MM.1S (cell line): ENCODE measurements around the gene SMPD2.

Source experiments
- EZH2 ChIP-seq: fragments of 300-600 bp; sonication (generic); optimal IDR thresholded peaks from 2 replicates; pipeline ENCODE3; 2017; ENCODE audit warnings: low read depth, mild to moderate bottlenecking, antibody characterized with exemption, low read length, mixed read lengths
- EZH2phosphoT487 ChIP-seq: fragments of 300-600 bp; sonication (generic); IDR thresholded peaks from 2 replicates; pipeline ENCODE4 v1.6.1; 2018; ENCODE audit warnings: antibody characterized with exemption, low read length
- TF ChIP-seq, protein P1 (sequence below): fragments of 300-600 bp; sonication (generic); IDR thresholded peaks from 2 replicates; pipeline ENCODE4 v1.5.1; 2016; ENCODE audit warnings: antibody characterized with exemption, low read length, mixed read lengths

- TF ChIP-seq, protein P1, sequence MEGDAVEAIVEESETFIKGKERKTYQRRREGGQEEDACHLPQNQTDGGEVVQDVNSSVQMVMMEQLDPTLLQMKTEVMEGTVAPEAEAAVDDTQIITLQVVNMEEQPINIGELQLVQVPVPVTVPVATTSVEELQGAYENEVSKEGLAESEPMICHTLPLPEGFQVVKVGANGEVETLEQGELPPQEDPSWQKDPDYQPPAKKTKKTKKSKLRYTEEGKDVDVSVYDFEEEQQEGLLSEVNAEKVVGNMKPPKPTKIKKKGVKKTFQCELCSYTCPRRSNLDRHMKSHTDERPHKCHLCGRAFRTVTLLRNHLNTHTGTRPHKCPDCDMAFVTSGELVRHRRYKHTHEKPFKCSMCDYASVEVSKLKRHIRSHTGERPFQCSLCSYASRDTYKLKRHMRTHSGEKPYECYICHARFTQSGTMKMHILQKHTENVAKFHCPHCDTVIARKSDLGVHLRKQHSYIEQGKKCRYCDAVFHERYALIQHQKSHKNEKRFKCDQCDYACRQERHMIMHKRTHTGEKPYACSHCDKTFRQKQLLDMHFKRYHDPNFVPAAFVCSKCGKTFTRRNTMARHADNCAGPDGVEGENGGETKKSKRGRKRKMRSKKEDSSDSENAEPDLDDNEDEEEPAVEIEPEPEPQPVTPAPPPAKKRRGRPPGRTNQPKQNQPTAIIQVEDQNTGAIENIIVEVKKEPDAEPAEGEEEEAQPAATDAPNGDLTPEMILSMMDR = no peak
- TF ChIP-seq EZH2 = no peak
- TF ChIP-seq EZH2phosphoT487 = no peak
Observed at GRCh38 chr6:109457562-109457996, 17.1 kb downstream of the SMPD2 start.
